Neutrophil (primary cell): Measurements from ENCODE around the gene PDE4D.
"Not testable (repeated sequence)": the region's sequence is repeated elsewhere in the genome, so short reads cannot be mapped to it uniquely, and the experiment has no call there.

Source experiments
- H3K27ac ChIP-seq: fragments of 200-600 bp; sonication (generic); 2 replicates; pipeline ENCODE4 v1.5.1; 2016; ENCODE audit warnings: mild to moderate bottlenecking, moderate library complexity
- H3K27me3 ChIP-seq: fragments of 200-600 bp; sonication (generic); 2 replicates; pipeline ENCODE4 v1.6.0; 2016; ENCODE audit warnings: mild to moderate bottlenecking
- H3K36me3 ChIP-seq: fragments of 200-600 bp; sonication (generic); 2 replicates; pipeline ENCODE4 v1.5.1; 2017
- H3K4me1 ChIP-seq, 2 experiments: fragments of 200-600 bp in 1 of 2; sonication (generic) in 1 of 2; 1 replicate in 1 of 2; 2 replicates in 1 of 2; pipeline versions ENCODE4 v1.5.1 to v1.6.1; 2013 to 2016; ENCODE audit warnings: low read depth in 1 of 2, low read length in 1 of 2, mild to moderate bottlenecking in 1 of 2, moderate library complexity in 1 of 2; ENCODE audit not compliant: control insufficient read depth in 1 of 2, insufficient read depth in 1 of 2
- H3K4me3 ChIP-seq, 2 experiments: fragments of 200-600 bp in 1 of 2; sonication (generic) in 1 of 2; 1 replicate in 1 of 2; 2 replicates in 1 of 2; pipeline ENCODE4 v1.5.1; 2013 to 2016; ENCODE audit warnings: low read depth in 1 of 2, low read length in 1 of 2, mild to moderate bottlenecking in 1 of 2, moderate library complexity in 1 of 2
- H3K9me3 ChIP-seq: fragments of 200-600 bp; sonication (generic); 2 replicates; pipeline ENCODE4 v1.5.1; 2016
- TF ChIP-seq, protein P1 (sequence below): fragments of 200-600 bp; sonication (generic); IDR thresholded peaks from 2 replicates; pipeline ENCODE4 v1.5.1; 2016; ENCODE audit warnings: antibody characterized with exemption

Gene PDE4D

DNA sequence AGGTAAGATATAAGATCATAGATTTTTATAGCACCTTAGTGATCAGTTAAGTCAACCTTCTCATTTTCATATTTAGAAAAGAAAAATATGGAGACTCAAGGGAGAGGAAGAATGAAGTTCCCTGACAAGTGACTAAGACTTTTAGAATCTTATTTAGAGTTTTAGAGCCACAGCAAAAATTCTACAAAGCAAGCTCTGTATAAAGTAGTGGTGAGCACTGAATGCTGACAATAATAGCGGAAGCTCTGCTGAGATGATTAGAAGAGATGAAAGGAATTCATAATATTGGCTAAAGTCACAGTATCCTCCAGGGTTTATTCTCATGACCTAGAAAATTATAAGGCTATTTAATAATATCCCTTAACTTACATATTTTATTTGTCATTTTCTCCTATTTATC is 316.0 kb downstream of the PDE4D start:
- no peak overlapping the region for H3K27ac ChIP-seq
- H3K36me3 ChIP-seq = no peaks in the 10 kb centered on the region
- TF ChIP-seq, protein P1, sequence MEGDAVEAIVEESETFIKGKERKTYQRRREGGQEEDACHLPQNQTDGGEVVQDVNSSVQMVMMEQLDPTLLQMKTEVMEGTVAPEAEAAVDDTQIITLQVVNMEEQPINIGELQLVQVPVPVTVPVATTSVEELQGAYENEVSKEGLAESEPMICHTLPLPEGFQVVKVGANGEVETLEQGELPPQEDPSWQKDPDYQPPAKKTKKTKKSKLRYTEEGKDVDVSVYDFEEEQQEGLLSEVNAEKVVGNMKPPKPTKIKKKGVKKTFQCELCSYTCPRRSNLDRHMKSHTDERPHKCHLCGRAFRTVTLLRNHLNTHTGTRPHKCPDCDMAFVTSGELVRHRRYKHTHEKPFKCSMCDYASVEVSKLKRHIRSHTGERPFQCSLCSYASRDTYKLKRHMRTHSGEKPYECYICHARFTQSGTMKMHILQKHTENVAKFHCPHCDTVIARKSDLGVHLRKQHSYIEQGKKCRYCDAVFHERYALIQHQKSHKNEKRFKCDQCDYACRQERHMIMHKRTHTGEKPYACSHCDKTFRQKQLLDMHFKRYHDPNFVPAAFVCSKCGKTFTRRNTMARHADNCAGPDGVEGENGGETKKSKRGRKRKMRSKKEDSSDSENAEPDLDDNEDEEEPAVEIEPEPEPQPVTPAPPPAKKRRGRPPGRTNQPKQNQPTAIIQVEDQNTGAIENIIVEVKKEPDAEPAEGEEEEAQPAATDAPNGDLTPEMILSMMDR = no peak
- no peaks in the 10 kb centered on the region for H3K9me3 ChIP-seq
- H3K27me3 ChIP-seq = no peaks in the 10 kb centered on the region
- no peaks in the 10 kb centered on the region for H3K4me1 ChIP-seq
- H3K4me3 ChIP-seq = no peak overlapping the region

DNA sequence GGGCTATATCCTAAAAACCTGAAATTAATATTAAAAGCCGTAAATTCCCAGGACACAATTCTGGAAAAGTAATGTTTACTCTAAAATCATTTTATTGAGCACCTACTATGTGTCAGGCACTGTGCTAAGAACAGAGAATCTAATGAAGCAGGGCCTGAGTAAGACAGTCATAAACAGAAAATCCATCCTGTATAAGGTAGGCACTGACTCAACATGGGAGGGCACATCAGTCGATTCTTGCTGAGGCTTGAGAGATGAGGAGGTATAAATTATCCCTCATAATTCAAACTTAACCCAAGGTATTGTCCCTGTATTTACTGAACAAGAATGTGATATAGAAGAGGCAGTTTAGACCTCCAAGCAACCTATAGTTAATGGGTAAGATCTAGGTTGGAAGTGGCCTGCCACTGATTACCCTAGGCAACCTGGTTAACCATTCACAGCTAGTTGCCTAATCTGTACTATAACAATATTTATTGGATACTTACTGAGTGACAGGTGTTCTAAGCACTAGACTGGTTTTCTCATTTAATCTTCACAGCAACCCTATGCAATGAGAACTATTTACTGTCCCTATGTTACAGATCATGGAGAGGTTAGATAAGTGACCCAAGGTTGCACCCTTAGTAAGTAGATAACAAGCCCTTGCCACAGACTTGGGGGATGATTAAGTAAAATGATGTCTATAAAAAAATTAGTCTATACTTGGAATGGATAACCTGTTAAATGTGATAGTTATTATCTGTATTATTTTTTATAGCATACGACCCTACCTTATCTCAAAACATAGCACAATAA is 317.7 kb downstream of the PDE4D start:
- H3K36me3 ChIP-seq = no peaks in the 10 kb centered on the region
- no peaks in the 10 kb centered on the region for H3K27me3 ChIP-seq
- TF ChIP-seq, protein P1 = no peak
- no peak overlapping the region for H3K4me3 ChIP-seq
- no peaks in the 10 kb centered on the region for H3K9me3 ChIP-seq
- H3K27ac ChIP-seq = no peak overlapping the region
- no peaks in the 10 kb centered on the region for H3K4me1 ChIP-seq

DNA sequence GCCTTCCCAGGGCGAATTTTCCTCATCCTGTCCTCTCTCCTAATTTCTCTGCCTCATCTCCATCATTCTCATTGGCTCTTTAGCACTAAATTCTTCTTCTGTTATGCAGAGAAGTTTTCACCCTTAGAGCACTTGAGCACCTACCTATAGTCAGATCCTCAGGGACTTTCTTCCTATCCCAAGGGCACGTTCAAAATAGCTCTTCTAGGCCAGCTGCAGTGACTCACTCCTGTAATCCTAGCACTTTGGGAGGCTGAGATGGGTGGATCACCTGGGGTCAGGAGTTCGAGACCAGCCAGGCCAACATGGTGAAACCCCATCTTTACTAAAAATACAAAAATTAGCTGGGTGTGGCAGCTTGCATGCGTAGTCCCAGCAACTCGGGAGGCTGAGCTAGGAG is 320.0 kb downstream of the PDE4D start:
- H3K27ac ChIP-seq, H3K36me3 ChIP-seq, H3K4me3 ChIP-seq, H3K27me3 ChIP-seq, H3K4me1 ChIP-seq, H3K9me3 ChIP-seq: not testable (repeated sequence)

DNA sequence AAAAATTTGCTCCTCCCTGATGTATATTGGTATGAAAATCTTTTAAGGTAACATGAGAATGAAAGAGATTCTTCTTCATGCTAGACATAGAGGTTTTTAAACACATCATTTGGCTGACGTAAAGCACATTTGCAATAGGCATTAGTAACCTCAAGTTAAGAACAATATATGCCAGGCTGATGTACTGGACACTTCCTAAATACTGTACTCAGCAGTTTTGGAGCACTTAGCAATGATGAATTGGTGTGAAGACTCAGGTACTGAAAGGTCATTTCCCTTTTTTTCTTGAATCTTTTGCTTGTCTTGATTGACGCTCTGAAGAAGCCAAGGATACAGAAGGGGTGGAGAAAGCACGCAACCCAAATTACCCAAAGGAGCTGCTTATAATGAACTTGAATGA is 322.5 kb downstream of the PDE4D start:
- Histone ChIP-seq H3K27me3 (no peaks in the 10 kb centered on the region), H3K4me3 (no peak overlapping the region), H3K36me3 (no peaks in the 10 kb centered on the region), H3K4me1 (no peaks in the 10 kb centered on the region), H3K9me3 (no peaks in the 10 kb centered on the region), H3K27ac (no peak overlapping the region)
- TF ChIP-seq, protein P1 = no peak

DNA sequence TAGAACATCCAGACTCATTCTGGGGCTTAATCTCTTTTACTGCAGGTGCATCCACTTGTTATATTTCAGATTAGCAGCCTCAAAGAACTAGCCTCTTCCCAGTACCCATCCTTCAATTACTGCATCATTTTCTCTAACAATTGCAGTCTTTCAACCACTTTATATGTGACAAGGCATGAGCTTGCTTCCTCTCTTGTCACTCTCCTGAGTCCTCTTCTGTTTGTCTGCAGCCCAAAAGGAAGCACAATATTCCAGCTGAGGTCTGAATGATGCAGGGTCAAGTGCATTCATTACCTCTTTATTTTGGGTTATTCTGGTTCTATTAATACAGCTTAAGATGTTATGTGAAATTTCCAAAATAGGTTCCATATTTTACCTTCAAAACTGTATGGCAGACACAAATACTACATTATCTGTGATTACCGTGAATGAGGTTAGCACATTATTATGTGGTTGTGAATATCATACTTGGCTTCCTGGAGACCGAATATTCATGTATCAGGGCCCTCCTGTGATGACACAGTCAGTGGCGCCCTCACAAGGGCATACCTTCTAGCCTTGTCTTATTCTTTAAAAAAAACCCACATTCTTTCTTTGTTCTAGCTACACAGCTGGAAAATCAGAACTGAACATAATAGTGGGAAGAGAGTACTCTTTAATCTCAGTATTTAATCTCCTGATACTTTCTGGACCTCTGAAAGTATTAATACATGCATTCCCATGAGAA is 323.8 kb downstream of the PDE4D start:
- Histone ChIP-seq H3K27ac (no peak overlapping the region), H3K4me3 (no peak overlapping the region), H3K9me3 (no peaks in the 10 kb centered on the region), H3K36me3 (no peaks in the 10 kb centered on the region), H3K4me1 (peaks cover 0 to 6% of the 10 kb centered on the region in 2 experiments), H3K27me3 (no peaks in the 10 kb centered on the region)
- TF ChIP-seq, protein P1 = no peak

DNA sequence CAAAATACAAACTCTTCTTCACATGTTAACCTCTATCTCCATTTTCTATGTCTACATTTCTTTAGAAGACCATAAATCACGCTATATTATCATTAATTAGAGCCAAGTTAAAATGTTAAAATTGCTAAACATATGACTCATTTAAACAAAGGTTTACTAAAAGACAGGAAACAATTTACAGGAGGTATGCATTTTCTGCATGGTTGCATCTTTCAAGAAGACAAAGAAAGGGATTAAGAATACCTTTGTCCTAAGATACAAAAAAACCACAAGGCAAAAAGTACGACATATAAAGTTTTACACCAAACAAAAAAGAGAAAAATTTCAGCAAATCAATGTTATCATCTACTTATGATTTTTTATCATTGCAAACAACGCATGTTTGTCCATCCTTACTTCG is 324.4 kb downstream of the PDE4D start:
- H3K36me3 ChIP-seq = no peaks in the 10 kb centered on the region
- TF ChIP-seq, protein P1 = no peak
- H3K9me3 ChIP-seq = no peaks in the 10 kb centered on the region
- no peak overlapping the region for H3K4me3 ChIP-seq
- no peak overlapping the region for H3K27ac ChIP-seq
- H3K27me3 ChIP-seq = no peaks in the 10 kb centered on the region
- H3K4me1 ChIP-seq = peaks cover 0 to 6% of the 10 kb centered on the region in 2 experiments
